ENCODE measurements around the gene HEATR9. TPM values are rescaled to one million over a fixed set of nuclear protein-coding genes. Genes with fewer than 3 reads are reported as not detected.

HEATR9 gene
- total RNA-seq, 4 donors from 2014 or later, result 0.27 TPM; not detected in 3

GRCh38 chr17:35912942-35913341, 44.3 kb upstream of the HEATR9 start:
- no peaks in the 10 kb centered on the region for H3K27me3 ChIP-seq
- TF ChIP-seq EP300 (IDR thresholded peaks at IDR 0.05) (no peak), POLR2AphosphoS5 (IDR thresholded peaks at IDR 0.05) (no peak), CTCF (IDR thresholded peaks at IDR 0.05) (no peak), POLR2A (IDR thresholded peaks at IDR 0.05) (no peak)
- no peak overlapping the region for H3K27ac ChIP-seq
- WGBS, 2 donors (ENCODE audit: low coverage in 1 of 2), result 80 to 88% methylated on average over 1 to 2 of the region's 2 CpGs
- no peaks in the 10 kb centered on the region for H3K36me3 ChIP-seq
- H3K4me3 ChIP-seq, result no peak overlapping the region
- H3K9me3 ChIP-seq, result no peaks in the 10 kb centered on the region
- no peaks in the 10 kb centered on the region for H3K4me1 ChIP-seq
- no peak for ATAC-seq

GRCh38 chr17:35912339-35912912, 43.7 kb upstream of the HEATR9 start:
- ATAC-seq, result no peak
- TF ChIP-seq POLR2A (IDR thresholded peaks at IDR 0.05), result no peak
- TF ChIP-seq EP300 (IDR thresholded peaks at IDR 0.05), result no peak
- no peak for TF ChIP-seq CTCF (IDR thresholded peaks at IDR 0.05)
- no peak for TF ChIP-seq POLR2AphosphoS5 (IDR thresholded peaks at IDR 0.05)
- WGBS, 2 donors (ENCODE audit: low coverage in 1 of 2), result 89 to 94% methylated on average over 3 of the region's 3 CpGs
- H3K9me3 ChIP-seq, result no peaks in the 10 kb centered on the region
- no peak overlapping the region for H3K27ac ChIP-seq
- H3K36me3 ChIP-seq, result no peaks in the 10 kb centered on the region
- H3K4me3 ChIP-seq, result no peak overlapping the region
- H3K27me3 ChIP-seq, result no peaks in the 10 kb centered on the region
- no peaks in the 10 kb centered on the region for H3K4me1 ChIP-seq

GRCh38 chr17:35909408-35909807, 40.7 kb upstream of the HEATR9 start:
- TF ChIP-seq EP300 (IDR thresholded peaks at IDR 0.05), result no peak
- no peak for TF ChIP-seq CTCF (IDR thresholded peaks at IDR 0.05)
- no peak for TF ChIP-seq POLR2A (IDR thresholded peaks at IDR 0.05)
- no peak for TF ChIP-seq POLR2AphosphoS5 (IDR thresholded peaks at IDR 0.05)
- no peak overlapping the region for H3K4me3 ChIP-seq
- H3K27ac ChIP-seq, result no peak overlapping the region
- no peaks in the 10 kb centered on the region for H3K36me3 ChIP-seq
- 82 to 92% methylated on average over 2 of the region's 3 CpGs for WGBS, 2 donors (ENCODE audit: low coverage in 1 of 2)
- no peaks in the 10 kb centered on the region for H3K27me3 ChIP-seq
- ATAC-seq, result no peak
- no peaks in the 10 kb centered on the region for H3K9me3 ChIP-seq
- no peaks in the 10 kb centered on the region for H3K4me1 ChIP-seq

- H3K36me3 ChIP-seq, result no peaks in the 10 kb centered on the region
- WGBS, 2 donors (ENCODE audit: low coverage in 1 of 2), result 62 to 87% methylated on average over 3 to 5 of the region's 5 CpGs
- H3K27me3 ChIP-seq, result no peaks in the 10 kb centered on the region
- ATAC-seq, result no peak
- no peak overlapping the region for H3K27ac ChIP-seq
- no peaks in the 10 kb centered on the region for H3K9me3 ChIP-seq
- TF ChIP-seq EP300 (IDR thresholded peaks at IDR 0.05) (no peak), POLR2A (IDR thresholded peaks at IDR 0.05) (no peak), POLR2AphosphoS5 (IDR thresholded peaks at IDR 0.05) (no peak), CTCF (IDR thresholded peaks at IDR 0.05) (no peak)
- no peaks in the 10 kb centered on the region for H3K4me1 ChIP-seq
- H3K4me3 ChIP-seq, result no peak overlapping the region
Observed at GRCh38 chr17:35907691-35908090, 39.0 kb upstream of the HEATR9 start.

- H3K9me3 ChIP-seq, result no peaks in the 10 kb centered on the region
- no peak overlapping the region for H3K27ac ChIP-seq
- H3K36me3 ChIP-seq, result no peaks in the 10 kb centered on the region
- no peak overlapping the region for H3K4me3 ChIP-seq
- no peak for ATAC-seq
- no CpG with 5 or more reads among the region's 3 CpGs for WGBS, 2 donors (ENCODE audit: low coverage in 1 of 2)
- TF ChIP-seq CTCF (IDR thresholded peaks at IDR 0.05) (no peak), POLR2AphosphoS5 (IDR thresholded peaks at IDR 0.05) (no peak), EP300 (IDR thresholded peaks at IDR 0.05) (no peak), POLR2A (IDR thresholded peaks at IDR 0.05) (no peak)
- no peaks in the 10 kb centered on the region for H3K27me3 ChIP-seq
- H3K4me1 ChIP-seq, result no peaks in the 10 kb centered on the region
Observed at GRCh38 chr17:35906926-35907637, 38.4 kb upstream of the HEATR9 start.

Data from gastroesophageal sphincter (tissue), 4 donors.